K562 (cell line): ENCODE measurements around the gene RABGAP1L. TPM values are rescaled to one million over a fixed set of nuclear protein-coding genes. Genes with fewer than 3 reads are reported as not detected.

Source experiments
- CC2D1A ChIP-seq: fragments of 450-650 bp; IDR thresholded peaks from 2 replicates; pipeline ENCODE4 v1.6.1; 2017; ENCODE audit warnings: mild to moderate bottlenecking
- CHAMP1 ChIP-seq: fragments of 450-650 bp; IDR thresholded peaks from 2 replicates; pipeline ENCODE4 v1.6.1; 2016; ENCODE audit warnings: mild to moderate bottlenecking
- E4F1 ChIP-seq: fragments of 250-450 bp; sonication (Bioruptor Pico); IDR thresholded peaks from 2 replicates; pipeline ENCODE4 v1.5.0; 2021; ENCODE audit warnings: mild to moderate bottlenecking, borderline replicate concordance
- GABPB2 ChIP-seq: fragments of 250-450 bp; sonication (Bioruptor Pico); conservative IDR thresholded peaks from 2 replicates; pipeline ENCODE4 v1.5.1; 2021; ENCODE audit warnings: mild to moderate bottlenecking
- IRF1 ChIP-seq: sonication (generic); formaldehyde crosslinking; IDR thresholded peaks from 2 replicates; pipeline ENCODE4 v1.8.0; 2022; ENCODE audit warnings: missing genetic modification reagents, mild to moderate bottlenecking, borderline replicate concordance
- LCOR ChIP-seq: sonication (generic); formaldehyde crosslinking; IDR thresholded peaks from 2 replicates; pipeline ENCODE4 v1.8.0; 2022; ENCODE audit warnings: mild to moderate bottlenecking, missing genetic modification reagents
- MAFK ChIP-seq: IDR thresholded peaks from 2 replicates; pipeline ENCODE4 v1.6.1; 2011; ENCODE audit warnings: low read length, improper control_type of control experiment
- MITF ChIP-seq: IDR thresholded peaks from 2 replicates; pipeline ENCODE4 v1.6.1; 2014; ENCODE audit warnings: antibody characterized with exemption
- NR4A1 ChIP-seq, 2 experiments: fragments of 250-450 bp in 1 of 2; fragments of 450-650 bp in 1 of 2; sonication (Bioruptor Pico) in 1 of 2; IDR thresholded peaks; 2 replicates each; pipeline versions ENCODE4 v1.4.0 to v1.6.1; 2016 to 2020; ENCODE audit warnings: mild to moderate bottlenecking in 2 of 2, missing compliant biosample characterization in 1 of 2, missing genetic modification characterization in 1 of 2, moderate library complexity in 1 of 2
- SRF ChIP-seq, 2 experiments: fragments of 250-450, 450-650 bp in 1 of 2; sonication (Bioruptor Pico) in 1 of 2; sonication (generic) in 1 of 2; formaldehyde crosslinking; IDR thresholded peaks; 2 replicates each; pipeline versions ENCODE4 v1.5.0 to v1.5.1; 2020 to 2022; ENCODE audit warnings: mild to moderate bottlenecking in 1 of 2, missing genetic modification reagents in 1 of 2
- U2AF2 ChIP-seq: fragments of 200-400 bp; formaldehyde crosslinking; optimal IDR thresholded peaks from 2 replicates; pipeline ENCODE3; 2017; ENCODE audit warnings: low read depth, mild to moderate bottlenecking, low read length
- UBTF ChIP-seq, 2 experiments: IDR thresholded peaks; 2 replicates each; pipeline ENCODE4 v1.6.1; 2012; ENCODE audit warnings: improper control_type of control experiment in 2 of 2, low read depth in 2 of 2, low read length in 2 of 2, borderline replicate concordance in 1 of 2
- XRCC3 ChIP-seq: fragments of 450-650 bp; IDR thresholded peaks from 2 replicates; pipeline ENCODE4 v1.6.1; 2017; ENCODE audit warnings: mild to moderate bottlenecking, moderate library complexity
- ZNF511 ChIP-seq: sonication (generic); formaldehyde crosslinking; IDR thresholded peaks from 2 replicates; pipeline ENCODE4 v1.8.0; 2022; ENCODE audit warnings: mild to moderate bottlenecking, missing genetic modification reagents
- ZNF76 ChIP-seq: fragments of 250-450 bp; sonication (Bioruptor Pico); IDR thresholded peaks from 2 replicates; pipeline ENCODE4 v1.4.0; 2020; ENCODE audit warnings: mild to moderate bottlenecking, moderate library complexity, borderline replicate concordance
- polyA plus RNA-seq, 8 experiments: library from polyadenylated mRNA; depleted of rRNA in 4 of 8; stranded (reverse) in 5 of 8; unstranded in 3 of 8; fragments of >200 nt; fragmentation: Nextera tagmentation in 2 of 8; fragmentation: Illumina TruSeq in 1 of 8; extraction: Ambion mirVana in 2 of 8; extraction: Trizol in 1 of 8; gene quantifications; 2 replicates each; pipeline versions ENCODE4 v1.2.1 to v1.2.3, GENCODE V29; 2011 to 2014; ENCODE audit warnings: inconsistent platforms in 1 of 8, missing spikeins in 1 of 8
- total RNA-seq, 7 experiments: library from RNA; depleted of rRNA in 6 of 7; stranded (reverse); fragments of >200 nt in 6 of 7; fragmentation: Illumina TruSeq in 2 of 7; extraction: Trizol in 2 of 7; gene quantifications; 2 replicates each; pipeline versions ENCODE4 v1.2.1 to v1.2.3, GENCODE V29; 2011 to 2021; ENCODE audit warnings: low replicate concordance in 1 of 7

RABGAP1L gene
- total and polyA plus RNA-seq, 9 of the 15 experiments (the other 6 are each of a cell fraction or from before 2014, with no cell fraction given): 16.5 to 44.9 (median 26.7) TPM

GRCh38 chr1:174964261-174964971 lies 805.1 kb downstream of the RABGAP1L start (continued):
- TF ChIP-seq UBTF (IDR thresholded peaks at IDR 0.05; ENCODE audit: borderline replicate concordance in 1 of 2, low read depth in 2 of 2, low read length in 2 of 2) (no peak), CC2D1A (no peak), ZNF511 (CRISPR knock-in tag) (no peak), GABPB2 (CRISPR knock-in tag) (no peak), IRF1 (CRISPR knock-in tag) (no peak), LCOR (CRISPR knock-in tag) (no peak; the same call in 1 of the 2 replicates), XRCC3 (no peak), MAFK (peak; percentile 44), U2AF2 (no peak), SRF (CRISPR knock-in tag; IDR thresholded peaks at IDR 0.05) (peak; percentile 91 to 98; a peak in 3 of 4 replicates), ZNF76 (CRISPR knock-in tag) (no peak), NR4A1 (CRISPR knock-in tag; IDR thresholded peaks at IDR 0.05) (no peak), NR4A1 (tag; IDR thresholded peaks at IDR 0.05) (no peak; the same call in 1 of the 2 replicates), MITF (no peak), E4F1 (no peak), CHAMP1 (no peak)
